Activated CD8-positive, alpha-beta memory T cell treated with anti-CD3 and anti-CD28 coated beads, Interleukin-2, amount 50 U/mL, for 24 hours (primary cell): ENCODE data around the gene ARHGAP10.

Experiments
- DNase-seq: peaks from one replicate; pipeline ENCODE4 v3.0.0-alpha.2; 2020; ENCODE audit errors: extremely low read depth

Gene ARHGAP10

GRCh38 chr4:147731580-147732517 lies at the start of gene ARHGAP10:
TSS of gene ARHGAP10 (plus strand) at chr4:147732088. CDS start at chr4:147732302, 214 bp downstream.
- no peak for DNase-seq

DNA sequence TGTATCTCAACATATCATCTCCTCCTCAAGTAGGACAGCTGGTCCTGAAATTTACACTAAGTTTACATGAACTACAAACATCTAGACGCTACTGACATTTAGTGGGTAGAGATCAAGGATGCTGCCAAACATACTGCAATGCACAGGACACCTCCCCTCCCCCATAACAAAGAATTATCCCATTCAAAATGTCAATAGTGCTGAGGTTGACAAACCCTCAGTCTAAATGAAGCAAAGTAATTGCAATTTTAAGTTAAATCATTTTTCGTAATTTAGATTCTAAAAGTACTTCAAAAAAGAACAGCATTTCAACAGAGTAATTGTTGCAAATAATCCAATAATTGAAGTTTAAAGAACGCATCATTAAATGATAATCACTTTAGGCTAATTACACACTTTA lies 49.1 kb upstream of the ARHGAP10 start:
- no peak for DNase-seq

DNA sequence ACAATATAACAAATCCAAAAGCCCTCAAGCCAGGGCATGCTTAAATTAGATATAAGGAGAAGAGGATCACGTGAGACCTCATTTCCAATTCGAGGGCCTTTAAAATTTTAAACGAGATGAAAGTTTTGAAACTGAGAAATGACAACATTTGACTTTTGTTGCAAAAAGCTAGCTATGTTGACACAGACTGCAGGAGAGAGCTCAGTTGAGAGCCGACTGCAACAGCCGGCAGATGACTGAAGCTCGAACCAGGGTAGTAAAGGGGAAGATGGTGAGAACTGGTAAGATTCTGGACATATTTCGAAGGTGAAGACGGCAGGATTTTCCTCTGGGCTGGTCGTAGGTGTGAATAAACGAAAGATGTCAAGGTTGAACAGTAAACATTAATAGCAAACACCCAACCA lies 48.7 kb upstream of the ARHGAP10 start:
- DNase-seq, result no peak

- peak; percentile 66 for DNase-seq
These were observed 47.9 kb upstream of the ARHGAP10 start, which contains the start of gene PRMT9 for GRCh38 chr4:147683717-147684700. TSS of gene PRMT9 (minus strand) at chr4:147684163. CDS start at chr4:147683987, 176 bp downstream.

GRCh38 chr4:147689067-147689466 lies 42.8 kb upstream of the ARHGAP10 start:
- no peak for DNase-seq

GRCh38 chr4:147691820-147692219 lies 40.1 kb upstream of the ARHGAP10 start:
- no peak for DNase-seq

- no peak for DNase-seq
These were observed 38.7 kb upstream of the ARHGAP10 start for GRCh38 chr4:147693218-147693617.

DNA sequence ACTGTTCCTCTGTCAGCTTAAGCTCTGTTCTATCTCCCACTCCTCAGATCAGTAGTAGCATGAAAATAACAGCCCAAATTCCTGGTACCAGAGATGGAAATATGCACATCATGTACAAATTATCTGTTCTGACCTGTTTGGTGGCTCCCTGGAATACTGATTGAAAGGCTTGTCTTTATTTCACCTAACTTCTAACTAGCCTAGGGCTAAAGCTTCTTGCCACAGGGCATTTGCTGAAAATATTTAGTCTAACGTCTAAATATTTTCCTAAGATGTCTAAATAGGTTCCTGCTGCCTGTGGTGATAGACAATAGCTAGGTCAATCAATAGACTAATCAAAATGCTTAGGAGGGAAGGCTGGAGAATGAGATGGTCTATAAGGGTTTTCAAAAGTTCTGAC lies 35.0 kb upstream of the ARHGAP10 start:
- no peak for DNase-seq

- DNase-seq, result no peak
These were observed 27.0 kb upstream of the ARHGAP10 start for GRCh38 chr4:147704846-147705245.

DNA sequence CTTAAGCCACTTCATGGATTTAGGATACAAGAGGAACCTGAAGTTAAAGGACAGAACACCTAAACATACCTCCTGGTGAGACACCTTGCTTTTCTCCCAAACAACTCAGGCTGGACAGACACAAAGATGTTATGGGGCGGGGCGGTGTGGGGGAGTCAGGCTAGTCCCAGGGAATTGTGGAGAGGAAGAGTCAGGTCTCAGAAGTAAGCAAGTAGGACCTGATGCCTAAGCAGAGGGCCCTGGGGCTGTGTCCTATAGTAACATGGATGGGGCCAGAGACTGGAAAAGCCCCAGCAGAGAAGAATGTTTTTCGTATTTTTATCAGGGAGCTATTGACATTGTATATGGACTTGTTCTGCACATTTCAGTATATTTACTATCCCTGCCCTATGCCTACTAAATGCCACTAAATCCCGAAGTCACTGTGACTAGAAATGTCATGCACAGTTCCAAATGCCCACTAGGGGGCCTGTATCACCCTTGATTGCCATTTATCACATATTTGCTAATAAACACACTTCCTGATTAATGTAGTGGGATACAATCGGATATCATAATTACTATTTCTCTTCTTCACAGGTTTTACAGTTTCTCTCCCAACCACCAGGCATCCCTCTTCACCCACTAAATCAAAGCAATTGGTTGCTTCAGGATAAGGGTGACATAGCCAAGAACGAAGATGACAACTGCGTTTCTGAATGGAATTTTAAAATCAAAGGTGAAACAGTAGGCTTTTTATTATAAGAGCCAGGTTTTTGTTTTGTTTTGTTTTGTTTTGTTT lies 23.8 kb upstream of the ARHGAP10 start:
- DNase-seq, result no peak

- DNase-seq, result no peak
These were observed 21.9 kb upstream of the ARHGAP10 start for GRCh38 chr4:147709999-147710398.

DNA sequence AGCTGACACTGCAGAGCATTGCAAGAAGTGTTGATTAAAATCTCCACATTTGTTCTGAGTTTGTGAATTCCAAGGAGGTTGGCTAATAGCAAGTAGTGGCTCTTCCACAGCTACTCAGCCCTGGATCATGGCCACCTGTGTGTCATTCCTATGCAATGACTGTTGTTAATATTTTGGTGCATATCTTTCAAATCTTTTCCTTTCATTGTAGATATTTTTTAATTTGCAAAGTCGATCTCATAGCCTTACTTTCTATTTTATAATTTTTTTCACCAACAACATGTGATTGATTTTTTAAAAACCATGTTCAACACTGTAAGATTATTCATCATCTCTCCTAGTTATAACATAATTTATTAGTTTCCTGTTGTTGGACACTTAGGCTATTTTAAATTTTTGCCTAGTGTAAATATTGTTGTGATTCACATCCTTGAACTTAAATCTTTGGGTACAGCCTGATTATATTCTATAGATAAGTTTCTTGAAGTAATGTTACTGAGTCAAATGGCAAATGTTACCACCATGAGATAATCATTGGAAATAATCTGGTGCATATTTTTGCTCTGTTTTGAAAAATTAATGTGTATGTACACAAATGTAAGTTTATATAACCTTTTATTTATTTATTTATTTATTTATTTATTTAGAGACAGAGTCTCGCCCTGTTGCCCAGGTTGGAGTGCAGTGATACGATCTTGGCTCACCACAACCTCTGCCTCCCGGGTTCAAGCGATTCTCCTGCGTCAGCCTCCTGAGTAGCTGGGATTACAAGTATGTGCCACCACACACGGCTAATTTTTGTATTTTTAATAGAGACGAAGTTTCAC lies 17.1 kb upstream of the ARHGAP10 start:
- DNase-seq, result no peak

- DNase-seq, result no peak
These were observed 14.0 kb upstream of the ARHGAP10 start for GRCh38 chr4:147717878-147718277.

GRCh38 chr4:147723326-147723725 lies 8.6 kb upstream of the ARHGAP10 start:
- no peak for DNase-seq

DNA sequence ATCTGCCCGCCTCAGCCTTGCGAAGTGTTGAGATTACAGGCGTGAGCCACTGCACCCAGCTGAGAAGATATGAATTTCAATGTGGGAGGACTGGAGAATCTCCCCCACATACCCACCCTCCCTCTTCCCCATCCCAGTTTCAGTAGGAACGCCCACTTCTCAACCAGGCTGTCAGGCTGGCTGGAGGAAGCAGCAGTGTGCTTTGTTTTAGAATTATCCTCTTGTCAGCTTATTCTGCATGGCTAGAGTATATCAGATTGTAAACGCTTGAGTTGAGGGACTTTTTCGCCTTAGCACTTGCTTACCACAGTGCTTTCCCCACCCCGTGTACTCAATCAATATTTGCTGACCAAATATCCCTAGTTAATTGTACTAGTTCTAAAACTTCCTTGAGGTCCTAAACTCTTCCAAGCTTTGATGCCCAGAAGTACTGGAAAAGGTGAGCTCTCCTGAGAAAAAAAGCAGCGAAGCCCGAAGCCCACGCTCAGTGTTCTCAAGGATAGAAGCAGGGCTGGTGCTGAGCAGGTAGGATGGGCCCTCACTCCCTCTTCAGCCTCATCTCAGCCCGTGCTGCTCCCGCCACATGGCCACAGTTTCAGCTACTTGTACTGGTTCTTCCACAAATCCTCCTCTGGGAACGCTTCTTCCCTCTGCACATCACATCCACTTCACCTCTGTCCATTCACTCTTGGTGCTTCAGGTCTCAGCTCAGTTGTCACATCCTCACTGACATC lies 7.3 kb upstream of the ARHGAP10 start:
- no peak for DNase-seq

- no peak for DNase-seq
These were observed 6.2 kb upstream of the ARHGAP10 start for GRCh38 chr4:147725673-147726072.

DNA sequence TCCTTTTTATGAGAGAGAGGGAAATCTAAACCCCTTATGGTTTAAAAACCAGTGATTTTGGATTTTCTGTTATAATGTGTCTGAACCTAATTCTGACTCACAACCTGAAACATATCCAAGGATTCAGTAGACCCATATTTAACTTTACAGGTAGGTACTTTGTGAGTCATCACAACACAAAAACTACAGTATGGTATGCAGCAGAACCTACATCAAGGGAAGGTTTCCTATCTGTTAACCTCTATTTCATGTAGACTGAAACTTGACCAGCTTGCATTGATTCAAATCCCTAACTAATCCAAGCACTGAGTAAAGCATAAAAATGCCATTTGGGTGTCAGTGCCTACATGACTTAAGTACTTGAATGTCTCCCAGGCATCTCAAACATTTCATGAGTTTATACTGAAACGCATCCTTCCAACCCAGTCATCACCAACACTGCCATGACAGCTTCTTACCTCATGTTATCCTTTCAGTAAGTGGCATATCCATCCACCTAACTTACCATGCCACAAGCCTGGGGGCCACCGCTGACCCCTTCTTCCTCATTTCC lies 4.3 kb upstream of the ARHGAP10 start:
- DNase-seq, result no peak

DNA sequence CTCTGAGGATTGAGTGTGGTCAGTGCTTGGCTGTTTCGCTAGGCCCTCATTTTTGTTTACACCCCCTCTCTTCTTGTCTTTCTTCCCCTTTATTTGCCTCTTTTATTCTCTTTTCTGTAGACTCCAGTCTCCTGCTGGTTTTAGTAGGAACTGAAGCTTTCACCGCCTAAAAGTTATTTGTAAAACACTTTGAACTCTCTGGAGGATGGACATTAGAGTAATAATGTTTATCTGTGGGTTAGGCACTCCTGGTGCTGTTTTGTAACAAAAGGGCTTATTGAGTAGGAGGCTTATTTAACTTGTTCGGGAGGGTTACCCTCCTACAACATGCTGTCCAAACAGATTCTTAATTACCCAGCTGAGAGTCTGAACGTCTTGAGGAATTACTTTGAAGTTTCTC lies 1.6 kb upstream of the ARHGAP10 start:
- no peak for DNase-seq

DNA sequence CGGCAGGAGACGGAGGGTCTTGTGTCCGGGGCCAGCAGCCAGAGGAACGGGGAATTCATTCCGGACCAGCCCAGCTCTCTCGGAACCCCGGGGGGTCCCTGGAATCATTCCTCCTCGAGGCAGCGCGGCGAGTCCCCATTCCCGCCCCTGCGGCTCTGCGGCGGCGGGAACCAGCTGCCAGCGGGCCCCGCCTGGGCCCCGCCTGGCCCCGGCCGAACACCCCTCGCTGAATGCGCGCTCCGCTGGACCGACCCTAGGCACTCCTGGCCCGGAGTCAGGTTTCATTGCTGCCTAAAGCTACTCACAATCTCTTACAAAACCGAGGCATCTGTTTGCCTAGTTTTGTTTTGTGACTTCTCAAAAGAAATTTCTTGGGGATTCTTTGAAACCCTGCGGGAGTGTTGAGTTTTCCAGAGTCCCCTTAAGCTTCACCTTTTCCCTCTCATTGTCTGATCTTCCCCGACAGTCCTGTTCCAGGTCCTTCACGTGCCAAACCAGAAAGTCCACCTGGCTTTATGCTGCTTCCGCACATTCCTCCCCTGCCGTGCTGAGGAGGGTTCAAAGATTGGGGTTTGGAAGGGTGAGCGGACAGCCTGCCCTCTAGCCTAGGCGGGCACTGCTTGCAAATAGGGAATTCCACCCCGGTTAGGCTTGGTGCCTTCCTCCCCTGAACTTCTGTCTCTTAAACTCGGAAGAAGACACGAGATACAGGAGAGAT lies 789 bp downstream of the ARHGAP10 start:
- no peak for DNase-seq
